ENCODE data around the gene ACAD11. TPM values are rescaled to one million over a fixed set of nuclear protein-coding genes. Genes with fewer than 3 reads are reported as not detected.
A peak's percentile ranks its signal among the peaks of the same experiment; 100 is the strongest.

ACAD11 gene, protein sequence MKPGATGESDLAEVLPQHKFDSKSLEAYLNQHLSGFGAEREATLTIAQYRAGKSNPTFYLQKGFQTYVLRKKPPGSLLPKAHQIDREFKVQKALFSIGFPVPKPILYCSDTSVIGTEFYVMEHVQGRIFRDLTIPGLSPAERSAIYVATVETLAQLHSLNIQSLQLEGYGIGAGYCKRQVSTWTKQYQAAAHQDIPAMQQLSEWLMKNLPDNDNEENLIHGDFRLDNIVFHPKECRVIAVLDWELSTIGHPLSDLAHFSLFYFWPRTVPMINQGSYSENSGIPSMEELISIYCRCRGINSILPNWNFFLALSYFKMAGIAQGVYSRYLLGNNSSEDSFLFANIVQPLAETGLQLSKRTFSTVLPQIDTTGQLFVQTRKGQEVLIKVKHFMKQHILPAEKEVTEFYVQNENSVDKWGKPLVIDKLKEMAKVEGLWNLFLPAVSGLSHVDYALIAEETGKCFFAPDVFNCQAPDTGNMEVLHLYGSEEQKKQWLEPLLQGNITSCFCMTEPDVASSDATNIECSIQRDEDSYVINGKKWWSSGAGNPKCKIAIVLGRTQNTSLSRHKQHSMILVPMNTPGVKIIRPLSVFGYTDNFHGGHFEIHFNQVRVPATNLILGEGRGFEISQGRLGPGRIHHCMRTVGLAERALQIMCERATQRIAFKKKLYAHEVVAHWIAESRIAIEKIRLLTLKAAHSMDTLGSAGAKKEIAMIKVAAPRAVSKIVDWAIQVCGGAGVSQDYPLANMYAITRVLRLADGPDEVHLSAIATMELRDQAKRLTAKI
- total RNA-seq, result 10 to 100 TPM; 11.8 to 13.0 TPM

- peak within 1 kb of the TSS; percentile 92 for H3K4me3 Mint-ChIP-seq
- H3K4me1 Mint-ChIP-seq, result peaks cover 50% of the 10 kb centered on the region
- CTCF ChIA-PET, result interaction anchor here (1.1 to 1.4 kb wide), 3 partner anchors 13 to 141 kb away, joined by 3 read pairs; no protein-coding TSS in a partner anchor
- peak within 1 kb of the TSS; percentile 98 for H3K27ac Mint-ChIP-seq
- peaks cover 7% of the 10 kb centered on the region for H3K36me3 Mint-ChIP-seq (ENCODE audit: low read depth)
- H3K9me3 Mint-ChIP-seq, result no peaks in the 10 kb centered on the region
- DNase-seq, result peak; percentile 21
- POLR2A ChIA-PET, result no interaction called here
- H3K27me3 Mint-ChIP-seq, result no peaks in the 10 kb centered on the region
Observed at GRCh38 chr3:132659365-132660051, at the start of gene ACAD11. Gene ACAD11, minus strand, starts transcription at chr3:132659809. Its CDS starts 58 bp downstream, at chr3:132659751.

DNA sequence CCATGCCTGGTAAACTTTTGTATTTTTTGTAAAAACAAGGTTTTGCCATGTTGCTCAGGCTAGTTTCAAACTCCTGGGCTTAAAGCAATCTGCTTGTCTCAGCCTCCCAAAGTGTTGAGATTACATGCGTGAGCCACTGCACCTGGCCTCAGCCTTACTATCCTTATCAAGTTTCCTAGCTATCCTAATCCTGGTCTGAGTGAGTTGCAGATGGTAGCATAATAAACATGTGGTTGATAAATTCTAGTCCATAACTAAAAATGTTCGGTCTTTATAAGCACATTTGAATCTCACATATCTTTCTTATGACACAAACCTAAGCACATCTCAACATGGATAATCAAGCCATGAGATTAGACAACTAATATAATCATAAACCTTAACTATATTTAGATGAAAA lies 44.1 kb upstream of the ACAD11 start:
- ChIA-PET POLR2A (no interaction called here), CTCF (no interaction called here)
- H3K36me3 Mint-ChIP-seq (ENCODE audit: low read depth), result peaks cover 39% of the 10 kb centered on the region
- no peaks in the 10 kb centered on the region for H3K27me3 Mint-ChIP-seq
- H3K4me1 Mint-ChIP-seq, result no peaks in the 10 kb centered on the region
- H3K4me3 Mint-ChIP-seq, result no peak overlapping the region
- H3K9me3 Mint-ChIP-seq, result no peaks in the 10 kb centered on the region
- no peak for DNase-seq
- H3K27ac Mint-ChIP-seq, result no peak overlapping the region

DNA sequence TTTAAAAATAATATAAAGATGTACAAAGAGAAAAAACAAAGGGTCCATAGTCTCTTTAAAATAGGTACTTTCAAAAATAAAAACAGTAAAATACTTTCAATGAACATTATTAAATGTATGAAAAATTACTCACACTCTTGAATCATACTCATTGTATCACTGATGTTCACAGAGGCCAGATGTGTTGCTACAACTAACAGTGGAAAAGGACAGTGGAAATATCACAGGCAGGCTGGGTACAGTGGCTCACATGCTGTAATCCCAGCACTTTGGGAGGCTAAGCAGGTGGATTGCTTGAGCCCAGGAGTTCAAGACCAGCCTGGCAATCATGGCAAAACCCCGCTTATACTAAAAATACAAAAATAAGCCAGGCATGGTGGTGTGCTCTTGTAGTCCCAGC lies 35.8 kb upstream of the ACAD11 start:
- POLR2A ChIA-PET, result no interaction called here
- Mint-ChIP-seq H3K4me1 (no peaks in the 10 kb centered on the region), H3K27me3 (no peaks in the 10 kb centered on the region), H3K4me3 (no peak overlapping the region), H3K27ac (no peak overlapping the region), H3K36me3 (ENCODE audit: low read depth) (peaks cover 28% of the 10 kb centered on the region), H3K9me3 (no peaks in the 10 kb centered on the region)
- DNase-seq, result no peak
- CTCF ChIA-PET, result interaction anchor here (0.7 kb wide), 1 partner anchor 19 kb away, joined by 3 read pairs; no protein-coding TSS in a partner anchor

DNA sequence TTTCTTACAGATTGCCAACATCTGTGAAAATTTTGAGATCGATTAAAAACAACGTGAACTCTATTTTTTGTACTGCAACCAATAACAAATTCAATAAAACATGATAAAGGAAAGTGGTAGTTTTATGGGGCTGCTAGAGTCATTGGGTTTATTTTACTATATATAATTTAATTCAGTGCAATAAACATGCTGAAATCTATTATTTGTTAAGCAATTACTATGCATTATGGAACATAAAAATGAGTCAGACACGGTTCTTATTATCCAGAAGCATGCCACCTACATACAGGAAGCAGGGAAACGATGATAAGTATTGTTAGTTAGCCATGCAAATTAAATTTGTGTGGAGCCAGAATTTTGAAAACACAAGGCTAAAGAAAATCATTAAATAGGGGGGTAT lies 35.4 kb upstream of the ACAD11 start:
- no peaks in the 10 kb centered on the region for H3K4me1 Mint-ChIP-seq
- H3K36me3 Mint-ChIP-seq (ENCODE audit: low read depth), result peaks cover 28% of the 10 kb centered on the region
- ChIA-PET POLR2A (no interaction called here), CTCF (no interaction called here)
- H3K27me3 Mint-ChIP-seq, result no peaks in the 10 kb centered on the region
- H3K4me3 Mint-ChIP-seq, result no peak overlapping the region
- no peak for DNase-seq
- no peaks in the 10 kb centered on the region for H3K9me3 Mint-ChIP-seq
- no peak overlapping the region for H3K27ac Mint-ChIP-seq

DNA sequence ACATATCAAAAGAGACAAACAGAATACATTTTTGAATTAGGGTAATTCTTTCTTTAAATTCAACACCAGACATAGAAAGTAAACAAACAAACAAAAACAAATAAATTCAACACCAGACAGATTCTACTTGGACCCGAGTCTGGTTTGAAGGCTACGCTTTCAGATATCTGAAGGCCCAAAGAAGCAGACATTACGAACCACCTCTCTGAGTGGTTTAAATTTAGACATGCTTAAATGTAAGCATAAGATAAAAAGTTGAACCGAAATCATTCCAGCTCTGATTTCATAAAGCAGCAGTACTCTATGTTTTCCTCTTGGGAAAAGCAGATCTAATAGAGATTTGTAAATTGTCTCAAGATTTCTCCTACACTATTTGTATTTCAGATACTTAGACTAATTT lies 30.4 kb upstream of the ACAD11 start:
- no peak overlapping the region for H3K27ac Mint-ChIP-seq
- H3K36me3 Mint-ChIP-seq (ENCODE audit: low read depth), result peaks cover 29% of the 10 kb centered on the region
- no peak overlapping the region for H3K4me3 Mint-ChIP-seq
- no peak for DNase-seq
- H3K4me1 Mint-ChIP-seq, result no peaks in the 10 kb centered on the region
- H3K9me3 Mint-ChIP-seq, result no peaks in the 10 kb centered on the region
- ChIA-PET POLR2A (no interaction called here), CTCF (no interaction called here)
- H3K27me3 Mint-ChIP-seq, result no peaks in the 10 kb centered on the region

DNA sequence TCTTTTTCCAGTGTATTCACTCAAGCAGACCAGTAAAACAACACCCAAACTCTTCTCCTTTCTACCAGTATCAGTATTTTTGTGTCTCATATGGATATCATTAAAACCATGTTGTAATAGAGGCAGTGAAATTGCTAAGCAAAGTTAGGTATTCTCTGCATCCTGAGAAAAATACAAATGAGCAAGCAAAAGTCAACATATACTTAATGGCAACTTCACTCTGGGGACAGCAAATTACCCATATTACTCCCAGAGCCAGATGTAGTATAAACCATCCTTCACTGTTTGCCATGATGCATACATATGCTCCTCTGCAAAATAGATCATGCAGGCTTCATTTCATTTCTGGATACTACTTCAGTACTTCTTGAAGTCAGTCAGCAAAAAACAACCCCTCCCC lies 22.6 kb upstream of the ACAD11 start:
- no peak for DNase-seq
- ChIA-PET POLR2A (no interaction called here), CTCF (interaction anchor here (1.5 kb wide), 1 partner anchor 16 kb away, joined by 5 read pairs; no protein-coding TSS in a partner anchor)
- Mint-ChIP-seq H3K4me3 (no peak overlapping the region), H3K9me3 (no peaks in the 10 kb centered on the region), H3K36me3 (ENCODE audit: low read depth) (peaks cover 26% of the 10 kb centered on the region), H3K27me3 (no peaks in the 10 kb centered on the region), H3K27ac (no peak overlapping the region), H3K4me1 (no peaks in the 10 kb centered on the region)

GRCh38 chr3:132681421-132681820 lies 21.8 kb upstream of the ACAD11 start:
- Mint-ChIP-seq H3K36me3 (ENCODE audit: low read depth) (peaks cover 30% of the 10 kb centered on the region), H3K4me3 (no peak overlapping the region), H3K4me1 (no peaks in the 10 kb centered on the region), H3K9me3 (no peaks in the 10 kb centered on the region), H3K27ac (no peak overlapping the region), H3K27me3 (no peaks in the 10 kb centered on the region)
- ChIA-PET POLR2A (no interaction called here), CTCF (interaction anchor here (0.7 to 1.5 kb wide), 2 partner anchors 15 to 396 kb away, joined by 3 to 5 read pairs; no protein-coding TSS in a partner anchor)
- DNase-seq, result no peak

- H3K4me3 Mint-ChIP-seq, result no peak overlapping the region
- no peaks in the 10 kb centered on the region for H3K27me3 Mint-ChIP-seq
- no peak overlapping the region for H3K27ac Mint-ChIP-seq
- no peak for DNase-seq
- H3K4me1 Mint-ChIP-seq, result no peaks in the 10 kb centered on the region
- H3K9me3 Mint-ChIP-seq, result no peaks in the 10 kb centered on the region
- ChIA-PET CTCF (no interaction called here), POLR2A (no interaction called here)
- peaks cover 31% of the 10 kb centered on the region for H3K36me3 Mint-ChIP-seq (ENCODE audit: low read depth)
Observed at GRCh38 chr3:132679911-132680310, 20.3 kb upstream of the ACAD11 start.

- ChIA-PET CTCF (interaction anchor here (1.0 kb wide), 1 partner anchor 8 kb away, joined by 6 read pairs; no protein-coding TSS in a partner anchor), POLR2A (no interaction called here)
- DNase-seq, result no peak
- H3K4me3 Mint-ChIP-seq, result no peak overlapping the region
- H3K36me3 Mint-ChIP-seq (ENCODE audit: low read depth), result peaks cover 31% of the 10 kb centered on the region
- H3K4me1 Mint-ChIP-seq, result no peaks in the 10 kb centered on the region
- no peaks in the 10 kb centered on the region for H3K9me3 Mint-ChIP-seq
- no peak overlapping the region for H3K27ac Mint-ChIP-seq
- no peaks in the 10 kb centered on the region for H3K27me3 Mint-ChIP-seq
Observed at GRCh38 chr3:132675408-132675807, 15.8 kb upstream of the ACAD11 start.

- DNase-seq, result no peak
- no peaks in the 10 kb centered on the region for H3K27me3 Mint-ChIP-seq
- CTCF ChIA-PET, result no interaction called here
- H3K4me3 Mint-ChIP-seq, result no peak overlapping the region
- H3K4me1 Mint-ChIP-seq, result peaks cover 18% of the 10 kb centered on the region
- H3K9me3 Mint-ChIP-seq, result no peaks in the 10 kb centered on the region
- POLR2A ChIA-PET, result no interaction called here
- H3K36me3 Mint-ChIP-seq (ENCODE audit: low read depth), result peaks cover 27% of the 10 kb centered on the region
- no peak overlapping the region for H3K27ac Mint-ChIP-seq
Observed at GRCh38 chr3:132669256-132669777, 9.7 kb upstream of the ACAD11 start.

DNA sequence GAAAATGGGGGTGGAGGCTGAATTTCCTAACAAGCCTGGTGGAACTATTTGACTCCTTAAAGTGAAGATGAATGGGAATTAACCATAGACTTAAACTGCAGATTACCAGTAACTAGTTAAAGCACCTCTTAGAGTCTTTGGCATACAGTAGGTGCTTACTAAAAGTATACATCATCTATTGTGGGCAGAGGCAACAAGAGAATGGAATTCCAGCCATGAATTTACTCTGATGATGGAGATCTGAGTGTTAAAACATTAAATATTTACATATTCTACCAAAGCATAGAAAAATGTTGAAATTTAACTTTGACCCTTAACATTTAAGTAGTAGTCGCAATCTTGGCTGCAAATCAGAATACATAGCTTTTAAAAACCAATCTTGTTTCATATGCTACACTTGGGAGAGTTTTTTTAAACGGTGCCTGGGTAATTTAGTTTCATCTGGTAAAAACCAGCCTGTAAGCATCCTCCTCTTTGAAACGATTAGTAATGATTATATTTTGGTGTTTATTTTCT lies 5.7 kb upstream of the ACAD11 start:
- Mint-ChIP-seq H3K27ac (no peak overlapping the region), H3K4me1 (peaks cover 45% of the 10 kb centered on the region), H3K27me3 (no peaks in the 10 kb centered on the region), H3K36me3 (ENCODE audit: low read depth) (peaks cover 27% of the 10 kb centered on the region), H3K9me3 (no peaks in the 10 kb centered on the region), H3K4me3 (no peak overlapping the region)
- no peak for DNase-seq
- ChIA-PET CTCF (interaction anchor here (2.3 kb wide), 1 partner anchor 16 kb away, joined by 5 read pairs; no protein-coding TSS in a partner anchor), POLR2A (no interaction called here)

DNA sequence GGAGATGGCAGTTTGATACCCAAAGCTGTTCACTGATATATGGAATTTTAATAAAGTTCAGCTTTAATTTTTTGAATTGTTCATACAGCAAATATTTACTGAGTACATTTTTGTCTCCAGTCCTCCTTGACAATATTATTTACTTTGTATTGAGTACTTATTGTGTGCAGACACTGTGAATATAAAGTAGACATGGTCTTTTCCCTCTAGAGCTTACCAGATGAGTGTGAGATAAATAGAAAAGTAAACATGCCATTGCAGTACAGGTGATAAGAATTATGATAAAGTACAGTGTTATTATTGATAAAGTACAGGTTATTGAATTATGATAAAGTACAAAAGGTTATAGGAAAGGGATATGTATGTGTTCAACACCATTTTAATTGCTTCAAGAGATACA lies 2.6 kb upstream of the ACAD11 start:
- H3K4me1 Mint-ChIP-seq, result peaks cover 51% of the 10 kb centered on the region

More for the DNA sequence above, 2.6 kb upstream of the ACAD11 start:
- Mint-ChIP-seq H3K9me3 (no peaks in the 10 kb centered on the region), H3K27me3 (no peaks in the 10 kb centered on the region), H3K27ac (no peak overlapping the region), H3K36me3 (ENCODE audit: low read depth) (peaks cover 19% of the 10 kb centered on the region), H3K4me3 (peak overlapping the region; percentile 92)
- POLR2A ChIA-PET, result no interaction called here
- CTCF ChIA-PET, result no interaction called here
- DNase-seq, result no peak
